ENCODE results near the gene IFNB1. TPM values are rescaled to one million over a fixed set of nuclear protein-coding genes. Genes with fewer than 3 reads are reported as not detected.

The IFNB1 gene
- total and polyA plus RNA-seq, 4 donors: not detected

- no peak for DNase-seq (ENCODE audit: low spot score)
- H3K4me3 ChIP-seq (ENCODE audit: low read depth in 1 of 3, low read length in 3 of 3): no peak overlapping the region
- 85% methylated on average over 3 of the region's 3 CpGs for WGBS
- H3K4me1 ChIP-seq (ENCODE audit: control insufficient read depth in 4 of 4, insufficient read depth in 4 of 4, low read length in 3 of 4): no peaks in the 10 kb centered on the region
- H3K27me3 ChIP-seq (ENCODE audit: control insufficient read depth in 4 of 4, insufficient read depth in 4 of 4, low read length in 3 of 4): no peaks in the 10 kb centered on the region
- no peaks in the 10 kb centered on the region for H3K9me3 ChIP-seq (ENCODE audit: control insufficient read depth in 4 of 4, low read length in 3 of 4)
- H3K36me3 ChIP-seq (ENCODE audit: control insufficient read depth in 4 of 4, insufficient read depth in 3 of 4, low read depth in 1 of 4, low read length in 3 of 4): no peaks in the 10 kb centered on the region
- no peak overlapping the region for H3K9ac ChIP-seq (ENCODE audit: low read depth in 1 of 2, low read length in 2 of 2)
- TF ChIP-seq YY1 (IDR thresholded peaks at IDR 0.05): no peak
- no peak for TF ChIP-seq TAF1 (conservative IDR thresholded peaks at IDR 0.05)
- no peak for TF ChIP-seq NR2F2 (IDR thresholded peaks at IDR 0.05)
- no peak for TF ChIP-seq MAX (IDR thresholded peaks at IDR 0.05)
- TF ChIP-seq HNF4G (IDR thresholded peaks at IDR 0.05): no peak
- TF ChIP-seq GABPA (IDR thresholded peaks at IDR 0.05 in 1 of 2, conservative IDR thresholded peaks at IDR 0.05 in 1 of 2): no peak
- TF ChIP-seq ATF3 (IDR thresholded peaks at IDR 0.05): no peak
- no peak for TF ChIP-seq CTCF (IDR thresholded peaks at IDR 0.05; ENCODE audit: low read depth, low read length, missing input control)
- no peak for TF ChIP-seq EGR1 (IDR thresholded peaks at IDR 0.05; ENCODE audit: low read depth in 2 of 2)
- no peak for TF ChIP-seq RAD21 (IDR thresholded peaks at IDR 0.05)
- no peak for TF ChIP-seq REST (IDR thresholded peaks at IDR 0.05)
- TF ChIP-seq FOXA1 (IDR thresholded peaks at IDR 0.05): no peak
- no peak for TF ChIP-seq HNF4A (conservative IDR thresholded peaks at IDR 0.05)
- no peak for TF ChIP-seq JUND (IDR thresholded peaks at IDR 0.05)
- no peak for TF ChIP-seq FOXA2 (IDR thresholded peaks at IDR 0.05)
- no peak for TF ChIP-seq SP1 (IDR thresholded peaks at IDR 0.05)
- TF ChIP-seq RXRA (IDR thresholded peaks at IDR 0.05): no peak
- no peak for TF ChIP-seq ZBTB33 (IDR thresholded peaks at IDR 0.05)
- H3K27ac ChIP-seq (ENCODE audit: low read depth in 1 of 2, low read length in 2 of 2): no peak overlapping the region
Observed at GRCh38 chr9:21043841-21044240, 33.9 kb downstream of the IFNB1 start.

Measured in liver (tissue), 9 donors.